K562 (cell line): Measurements from ENCODE around the gene KRT75. TPM values are rescaled to one million over a fixed set of nuclear protein-coding genes. Genes with fewer than 3 reads are reported as not detected.

Experiments used
- ATAC-seq: fragments of 200-7000 bp; cut with Tn5 transposase; 3 replicates; pipeline ENCODE4 v1.9.1; 2020; ENCODE audit warnings: moderate library complexity
- BruUV-seq: library from RNA; stranded (reverse); fragments of 400-500 nt; replicated peaks from 2 replicates; lab custom pipeline; 2021; lab: Mats Ljungman, UMichigan
- CTCF ChIA-PET: fragments of 300-600 bp; formaldehyde crosslinking; extraction: SDS; loops from one replicate; lab custom pipeline; 2021; ENCODE audit warnings: low intra/inter-chr PET ratio; lab: Yijun Ruan, JAX
- POLR2A ChIA-PET: fragments of 300-600, 350-650 bp; sonication (Branson Sonifier 250); formaldehyde crosslinking; extraction: SDS; loops from one replicate; lab custom pipeline; 2021; ENCODE audit warnings: antibody characterized with exemption, inconsistent platforms; lab: Yijun Ruan, JAX
- DNase-seq, 4 experiments: peaks; one replicate each; pipeline versions ENCODE4 v3.0.0 to v3.0.0-alpha.2; 2011 to 2018; ENCODE audit warnings: low spot score in 3 of 4, mixed read lengths in 3 of 4; ENCODE audit errors: extremely low read depth in 1 of 4
- FAIRE-seq: peaks from 2 replicates; lab custom pipeline; 2011; peaks lifted over from hg19 to GRCh38; lab: Jason Lieb, UNC
- H2AFZ ChIP-seq: 2 replicates; pipeline ENCODE4 v1.6.0; 2011; ENCODE audit warnings: low read depth, low read length, control low read depth, inconsistent platforms
- H3K27ac ChIP-seq: fragments of 200-600 bp; 3 replicates; pipeline ENCODE4 v1.8.0; 2011; ENCODE audit warnings: low read depth, mild to moderate bottlenecking, control low read depth, inconsistent platforms, low read length, moderate library complexity, mixed read lengths; ENCODE audit errors: extremely low read depth
- H3K27me3 ChIP-seq, 2 experiments: fragments of 300-600 bp in 1 of 2; 2 replicates in 1 of 2; 3 replicates in 1 of 2; pipeline versions ENCODE4 v1.6.0 to v1.8.0; 2011; ENCODE audit warnings: inconsistent platforms in 2 of 2, low read length in 2 of 2, mild to moderate bottlenecking in 1 of 2, mixed read lengths in 1 of 2, moderate library complexity in 1 of 2; ENCODE audit not compliant: control insufficient read depth in 2 of 2, insufficient read depth in 2 of 2
- H3K36me3 ChIP-seq: fragments of 300-600 bp; 3 replicates; pipeline ENCODE4 v1.8.0; 2011; ENCODE audit warnings: mild to moderate bottlenecking, low read length, inconsistent platforms; ENCODE audit not compliant: control insufficient read depth, insufficient read depth
- H3K4me1 ChIP-seq, 2 experiments: fragments of 200-600 bp in 1 of 2; replicated peaks in 1 of 2; 2 replicates in 1 of 2; 3 replicates in 1 of 2; pipeline versions ENCODE4 v1.5.1 to v1.8.0; 2011; ENCODE audit warnings: inconsistent platforms in 2 of 2, low read length in 2 of 2, mild to moderate bottlenecking in 1 of 2, mixed read lengths in 1 of 2, moderate library complexity in 1 of 2; ENCODE audit not compliant: control insufficient read depth in 2 of 2, insufficient read depth in 2 of 2
- H3K4me2 ChIP-seq: 2 replicates; pipeline ENCODE4 v1.6.1; 2011; ENCODE audit warnings: low read length, control low read depth, inconsistent platforms, mixed read lengths; ENCODE audit not compliant: insufficient read depth
- H3K4me3 ChIP-seq: fragments of 200-600 bp; sonication (generic), shearing (Covaris generic); 2 replicates; pipeline ENCODE4 v1.5.1; 2016; ENCODE audit warnings: control low read depth, inconsistent platforms
- H3K79me2 ChIP-seq: fragments of 200-600 bp; 3 replicates; pipeline ENCODE4 v1.8.0; 2011; ENCODE audit warnings: low read length, inconsistent platforms; ENCODE audit not compliant: control insufficient read depth, insufficient read depth
- H3K9ac ChIP-seq, 2 experiments: 2 replicates each; pipeline versions ENCODE4 v1.6.0 to v1.6.1; 2011; ENCODE audit warnings: low read depth in 2 of 2, low read length in 2 of 2, control low read depth in 1 of 2, inconsistent platforms in 1 of 2, mild to moderate bottlenecking in 1 of 2, mixed read lengths in 1 of 2; ENCODE audit not compliant: insufficient read depth in 1 of 2
- H3K9me1 ChIP-seq: one replicate; pipeline ENCODE4 v1.6.0; 2011; ENCODE audit warnings: inconsistent platforms, mild to moderate bottlenecking, low read length, moderate library complexity; ENCODE audit not compliant: control insufficient read depth, insufficient read depth
- H3K9me3 ChIP-seq: replicated peaks from 2 replicates; pipeline ENCODE4 v1.5.1; 2011; ENCODE audit warnings: low read depth, low read length, inconsistent platforms; ENCODE audit not compliant: control insufficient read depth, insufficient read depth
- H4K20me1 ChIP-seq: replicated peaks from 2 replicates; pipeline ENCODE4 v1.6.1; 2011; ENCODE audit warnings: low read length, inconsistent platforms, mixed read lengths; ENCODE audit not compliant: control insufficient read depth, insufficient read depth
- CBFA2T3 ChIP-seq: fragments of 450-650 bp; IDR thresholded peaks from 2 replicates; pipeline ENCODE4 v1.6.1; 2017
- DACH1 ChIP-seq: fragments of 450-650 bp; IDR thresholded peaks from 2 replicates; pipeline ENCODE4 v1.6.1; 2018; ENCODE audit not compliant: partially characterized antibody
- DPF2 ChIP-seq: fragments of 450-650 bp; IDR thresholded peaks from 2 replicates; pipeline ENCODE4 v1.6.1; 2016
- EGR1 ChIP-seq: fragments of 450-650 bp; conservative IDR thresholded peaks from 2 replicates; pipeline ENCODE4 v1.6.1; 2017; ENCODE audit warnings: mild to moderate bottlenecking
- ELF1 ChIP-seq: fragments of 200-800 bp; sonication (Bioruptor generic); IDR thresholded peaks from 2 replicates; pipeline ENCODE4 v1.6.1; 2016; ENCODE audit warnings: missing genetic modification characterization, missing compliant biosample characterization
- FOXP1 ChIP-seq: sonication (generic); formaldehyde crosslinking; IDR thresholded peaks from 2 replicates; pipeline ENCODE4 v1.8.0; 2022; ENCODE audit warnings: mild to moderate bottlenecking, missing genetic modification reagents
- IRF9 ChIP-seq: fragments of 450-650 bp; IDR thresholded peaks from 2 replicates; pipeline ENCODE4 v1.6.1; 2016; ENCODE audit warnings: missing biosample characterization, missing genetic modification characterization
- JUND ChIP-seq, 2 experiments: IDR thresholded peaks; 2 replicates in 1 of 2; 3 replicates in 1 of 2; pipeline ENCODE4 v1.6.1; 2011; ENCODE audit warnings: borderline replicate concordance in 2 of 2, low read depth in 2 of 2, low read length in 2 of 2, improper control_type of control experiment in 1 of 2, missing biosample characterization in 1 of 2, missing genetic modification characterization in 1 of 2, missing genetic modification reagents in 1 of 2
- MECOM ChIP-seq: fragments of 250-450 bp; sonication (Bioruptor Pico); IDR thresholded peaks from 2 replicates; pipeline ENCODE4 v1.8.0; 2022; ENCODE audit warnings: inconsistent platforms
- MTA1 ChIP-seq: fragments of 450-650 bp; IDR thresholded peaks from 2 replicates; pipeline ENCODE4 v1.6.1; 2017; ENCODE audit warnings: borderline replicate concordance
- MTF1 ChIP-seq: fragments of 250-450 bp; sonication (Bioruptor Pico); IDR thresholded peaks from 2 replicates; pipeline ENCODE4 v1.9.0; 2021; ENCODE audit warnings: moderate library complexity, mild to moderate bottlenecking, inconsistent platforms, borderline replicate concordance
- NFYB ChIP-seq: IDR thresholded peaks from 2 replicates; pipeline ENCODE4 v1.6.1; 2011; ENCODE audit warnings: mild to moderate bottlenecking, moderate library complexity; ENCODE audit not compliant: insufficient read length; ENCODE audit errors: extremely low read depth
- RFX1 ChIP-seq: fragments of 450-650 bp; IDR thresholded peaks from 2 replicates; pipeline ENCODE4 v1.6.1; 2016; ENCODE audit warnings: mild to moderate bottlenecking, moderate library complexity
- STAG1 ChIP-seq: sonication (generic); formaldehyde crosslinking; IDR thresholded peaks from 2 replicates; pipeline ENCODE4 v1.5.0; 2020; ENCODE audit warnings: missing genetic modification reagents, borderline replicate concordance
- TEAD4 ChIP-seq, 2 experiments: sonication (generic) in 1 of 2; formaldehyde crosslinking in 1 of 2; IDR thresholded peaks; 2 replicates each; pipeline versions ENCODE4 v1.6.1 to v1.8.0; 2012 to 2022; ENCODE audit warnings: borderline replicate concordance in 1 of 2, inconsistent platforms in 1 of 2, low read length in 1 of 2, mild to moderate bottlenecking in 1 of 2, missing genetic modification reagents in 1 of 2
- THRB ChIP-seq: fragments of 450-650 bp; formaldehyde crosslinking; conservative IDR thresholded peaks from 2 replicates; pipeline ENCODE4 v1.4.0; 2022; ENCODE audit warnings: mild to moderate bottlenecking, missing genetic modification characterization
- ZNF507 ChIP-seq: conservative IDR thresholded peaks from 2 replicates; pipeline ENCODE4 v1.6.1; 2017; ENCODE audit warnings: missing genetic modification characterization, missing compliant biosample characterization
- ZNF511 ChIP-seq: sonication (generic); formaldehyde crosslinking; IDR thresholded peaks from 2 replicates; pipeline ENCODE4 v1.8.0; 2022; ENCODE audit warnings: mild to moderate bottlenecking, missing genetic modification reagents
- ZNF551 ChIP-seq: fragments of 250-450 bp; sonication (Bioruptor Pico); IDR thresholded peaks from 2 replicates; pipeline ENCODE4 v1.5.0; 2021; ENCODE audit warnings: mild to moderate bottlenecking, moderate library complexity
- WGBS: fragments of 100-300 bp; shearing (Covaris generic); methylation state at CpG from one replicate; pipeline ENCODE4 v1.1.6; 2016; ENCODE audit warnings: low coverage, mixed read lengths; ENCODE audit not compliant: insufficient coverage; ENCODE audit errors: missing lambda C conversion rate; 5-methylcytosine and 5-hydroxymethylcytosine counted together
- in situ Hi-C: fragments of 300-500 bp; cut with MboI; formaldehyde crosslinking; loops from 4 replicates; pipeline ENCODE4 v1.15.0; 2018; ENCODE audit warnings: inconsistent platforms, mixed read lengths
- intact Hi-C: fragments of 100-400 bp; cut with micrococcal nuclease; formaldehyde crosslinking; loops from 2 replicates; pipeline ENCODE4 v1.14.2; 2022
- polyA plus RNA-seq, 8 experiments: library from polyadenylated mRNA; depleted of rRNA in 4 of 8; stranded (reverse) in 5 of 8; unstranded in 3 of 8; fragments of >200 nt; fragmentation: Nextera tagmentation in 2 of 8; fragmentation: Illumina TruSeq in 1 of 8; extraction: Ambion mirVana in 2 of 8; extraction: Trizol in 1 of 8; gene quantifications; 2 replicates each; pipeline versions ENCODE4 v1.2.1 to v1.2.3, GENCODE V29; 2011 to 2014; ENCODE audit warnings: inconsistent platforms in 1 of 8, missing spikeins in 1 of 8
- total RNA-seq, 7 experiments: library from RNA; depleted of rRNA in 6 of 7; stranded (reverse); fragments of >200 nt in 6 of 7; fragmentation: Illumina TruSeq in 2 of 7; extraction: Trizol in 2 of 7; gene quantifications; 2 replicates each; pipeline versions ENCODE4 v1.2.1 to v1.2.3, GENCODE V29; 2011 to 2021; ENCODE audit warnings: low replicate concordance in 1 of 7

The KRT75 gene
- total and polyA plus RNA-seq, 9 of the 15 experiments (the other 6 are each of a cell fraction or from before 2014, with no cell fraction given): not detected

- POLR2A ChIA-PET: interaction anchor here (0.6 to 1.1 kb wide), 2 partner anchors 165 to 238 kb away, joined by 3 to 6 read pairs; no protein-coding TSS in a partner anchor
- TF ChIP-seq ELF1 (tag) (no peak), NFYB (no peak), CBFA2T3 (no peak), IRF9 (tag) (no peak), STAG1 (CRISPR knock-in tag) (no peak), RFX1 (no peak), THRB (no peak), TEAD4 (IDR thresholded peaks at IDR 0.05; ENCODE audit: low read length) (no peak), TEAD4 (CRISPR knock-in tag; IDR thresholded peaks at IDR 0.05; ENCODE audit: borderline replicate concordance) (no peak), DACH1 (no peak), EGR1 (no peak), JUND (IDR thresholded peaks at IDR 0.05; ENCODE audit: borderline replicate concordance, low read depth, low read length) (no peak), JUND (tag; IDR thresholded peaks at IDR 0.05; ENCODE audit: borderline replicate concordance, low read depth, low read length) (no peak), DPF2 (no peak), ZNF507 (tag) (no peak), FOXP1 (no peak), MTF1 (CRISPR knock-in tag) (no peak), ZNF551 (CRISPR knock-in tag) (no peak), ZNF511 (no peak), MTA1 (no peak), MECOM (CRISPR knock-in tag) (no peak)
- TF ChIP-seq, all 486 proteins: peak for 0
- Histone ChIP-seq H3K4me3 (no peak overlapping the region), H3K9me3 (no peaks in the 10 kb centered on the region), H3K9me1 (no peaks in the 10 kb centered on the region), H3K4me2 (no peak overlapping the region), H3K27me3 (peaks cover 5 to 33% of the 10 kb centered on the region in 2 experiments; a peak in 2 of 5 replicates), H3K27ac (no peak overlapping the region), H3K79me2 (no peaks in the 10 kb centered on the region), H2AFZ (no peak overlapping the region), H3K4me1 (no peaks in the 10 kb centered on the region), H3K36me3 (no peaks in the 10 kb centered on the region), H4K20me1 (no peaks in the 10 kb centered on the region; the same call in 1 of the 2 replicates), H3K9ac (no peak overlapping the region)
- no peak for DNase-seq
- intact Hi-C loops (no loop called here), in situ Hi-C loops (no loop called here)
- CTCF ChIA-PET: no interaction called here
- FAIRE-seq: no peak
- WGBS: 0% methylated on average over 3 of the region's 3 CpGs
- no peak for ATAC-seq
- no TSS peak for BruUV-seq
Observed at GRCh38 chr12:52448228-52448627, 14.1 kb upstream of the KRT75 start.
